Activated CD4-positive, alpha-beta T cell treated with anti-CD3 and anti-CD28 coated beads, Interleukin-2, amount 10 ng/mL, durations not matched to agents 7 days and 5 days (primary cell): ENCODE results near the gene NME4. TPM values are rescaled to one million over a fixed set of nuclear protein-coding genes. Genes with fewer than 3 reads are reported as not detected.
"Not testable (repeated sequence)": the region's sequence is repeated elsewhere in the genome, so short reads cannot be mapped to it uniquely, and the experiment has no call there.

Source experiments
- CTCF ChIA-PET: fragments of 350-600 bp; sonication (Branson Sonifier 250); formaldehyde crosslinking; loops from one replicate; lab custom pipeline; 2021; ENCODE audit warnings: antibody characterized with exemption; lab: Charles Lee
- POLR2A ChIA-PET: fragments of 350-600 bp; sonication (Branson Sonifier 250); formaldehyde crosslinking; loops from one replicate; lab custom pipeline; 2021; ENCODE audit warnings: antibody characterized with exemption; lab: Charles Lee
- DNase-seq: peaks from one replicate; pipeline ENCODE4 v3.0.0-alpha.2; 2020
- H3K27ac Mint-ChIP-seq: one replicate; pipeline ENCODE4 v1.8.0; 2021; ENCODE audit warnings: mild to moderate bottlenecking, moderate library complexity, mixed read lengths
- H3K27me3 Mint-ChIP-seq: one replicate; pipeline ENCODE4 v1.8.0; 2021; ENCODE audit warnings: mixed read lengths
- H3K36me3 Mint-ChIP-seq: one replicate; pipeline ENCODE4 v1.8.0; 2021; ENCODE audit warnings: low read depth, mixed read lengths
- H3K4me1 Mint-ChIP-seq: one replicate; pipeline ENCODE4 v1.8.0; 2021; ENCODE audit warnings: mixed read lengths
- H3K4me3 Mint-ChIP-seq: one replicate; pipeline ENCODE4 v1.8.0; 2021; ENCODE audit warnings: mild to moderate bottlenecking, moderate library complexity, mixed read lengths
- H3K9me3 Mint-ChIP-seq: one replicate; pipeline ENCODE4 v1.8.0; 2021; ENCODE audit warnings: mixed read lengths
- total RNA-seq, 2 experiments: library from RNA; stranded (reverse); gene quantifications; one replicate each; pipeline ENCODE4 v1.2.3, GENCODE V29; 2021

NME4 gene
- total RNA-seq, 2 experiments from 2014 or later = 27.0 to 30.9 TPM

DNA sequence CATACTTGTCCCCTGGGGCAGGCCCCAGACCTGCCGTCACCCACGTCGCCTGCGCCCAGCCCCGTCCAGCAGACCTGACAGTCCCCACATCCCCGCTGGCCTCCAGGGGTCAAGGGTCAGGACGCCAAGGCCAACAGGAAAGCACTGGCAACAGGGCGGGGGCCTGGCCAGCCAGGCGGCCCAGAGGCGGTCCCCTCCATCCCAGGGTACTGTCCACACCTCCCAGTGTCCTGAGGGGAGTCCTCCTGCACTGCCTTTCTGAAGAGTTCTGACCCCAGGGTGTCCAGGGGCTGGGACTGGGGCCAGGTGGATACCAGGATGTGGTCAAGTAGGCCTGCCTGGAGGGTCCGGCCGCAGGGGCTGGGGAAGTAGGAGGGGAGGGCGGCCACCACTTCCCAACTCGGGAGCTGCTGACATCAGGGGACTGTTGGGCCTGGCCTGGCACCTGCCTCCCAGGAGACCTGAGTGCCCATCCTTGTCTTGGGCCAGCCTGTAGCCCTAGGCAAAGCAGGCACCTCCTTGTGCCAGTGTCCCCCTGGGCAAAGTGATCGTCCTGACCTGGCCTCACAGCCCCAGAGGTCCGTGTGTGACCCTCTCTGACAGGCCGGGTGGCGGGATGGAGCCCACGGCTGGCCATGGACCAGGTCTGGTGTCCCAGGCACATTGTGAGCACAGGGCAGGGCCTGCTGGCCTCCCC, 37.8 kb upstream of the NME4 start:
- POLR2A ChIA-PET = no interaction called here
- no peaks in the 10 kb centered on the region for H3K36me3 Mint-ChIP-seq
- CTCF ChIA-PET = no interaction called here
- no peak overlapping the region for H3K4me3 Mint-ChIP-seq
- no peaks in the 10 kb centered on the region for H3K9me3 Mint-ChIP-seq
- H3K27me3 Mint-ChIP-seq = no peaks in the 10 kb centered on the region
- H3K27ac Mint-ChIP-seq = no peak overlapping the region
- peaks cover 19% of the 10 kb centered on the region for H3K4me1 Mint-ChIP-seq
- DNase-seq = no peak

DNA sequence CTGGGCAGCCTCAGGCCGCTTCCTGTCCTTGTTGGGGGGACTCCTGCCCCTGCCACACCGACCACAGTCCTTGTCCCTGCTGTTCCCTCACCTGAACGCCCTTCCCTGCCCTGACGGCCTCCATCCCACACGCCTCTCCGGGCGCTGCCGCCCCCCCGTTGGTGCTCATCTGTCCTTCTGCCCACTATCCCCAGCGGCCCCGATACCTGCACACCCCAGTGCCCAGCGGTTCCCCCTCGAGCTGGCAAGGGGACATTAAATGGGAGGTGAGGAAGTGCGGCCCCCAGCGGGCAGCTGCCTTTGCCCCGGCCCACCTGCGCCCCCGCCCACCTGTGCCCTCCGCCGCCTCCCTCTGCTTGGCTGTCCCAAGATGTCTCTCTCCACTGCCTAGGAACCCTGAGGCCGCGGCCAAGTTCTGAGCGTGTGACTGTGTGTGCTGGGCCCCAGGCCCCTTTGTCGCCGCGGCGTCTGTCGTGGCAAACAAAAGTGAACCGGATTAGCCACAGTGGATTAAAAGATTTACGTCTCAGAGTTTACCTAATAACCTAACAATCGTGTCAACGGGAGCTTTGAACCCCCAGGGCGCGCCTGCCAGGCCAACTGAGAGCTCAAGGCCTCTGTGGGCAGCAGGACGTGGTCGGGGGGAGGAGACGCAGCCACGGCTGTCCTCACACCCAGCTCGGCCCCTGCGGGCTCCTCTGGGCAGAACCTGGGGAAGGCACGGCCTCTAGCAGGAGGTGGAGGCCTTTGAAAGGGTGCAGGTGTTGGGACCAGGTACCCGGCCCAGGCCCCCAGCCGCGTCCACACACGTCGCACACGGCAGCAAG, 36.9 kb upstream of the NME4 start:
- H3K27me3 Mint-ChIP-seq = no peaks in the 10 kb centered on the region
- ChIA-PET CTCF (no interaction called here), POLR2A (no interaction called here)
- H3K4me1 Mint-ChIP-seq = peaks cover 14% of the 10 kb centered on the region
- no peak for DNase-seq
- H3K4me3 Mint-ChIP-seq = no peak overlapping the region
- no peaks in the 10 kb centered on the region for H3K9me3 Mint-ChIP-seq
- no peak overlapping the region for H3K27ac Mint-ChIP-seq
- no peaks in the 10 kb centered on the region for H3K36me3 Mint-ChIP-seq

DNA sequence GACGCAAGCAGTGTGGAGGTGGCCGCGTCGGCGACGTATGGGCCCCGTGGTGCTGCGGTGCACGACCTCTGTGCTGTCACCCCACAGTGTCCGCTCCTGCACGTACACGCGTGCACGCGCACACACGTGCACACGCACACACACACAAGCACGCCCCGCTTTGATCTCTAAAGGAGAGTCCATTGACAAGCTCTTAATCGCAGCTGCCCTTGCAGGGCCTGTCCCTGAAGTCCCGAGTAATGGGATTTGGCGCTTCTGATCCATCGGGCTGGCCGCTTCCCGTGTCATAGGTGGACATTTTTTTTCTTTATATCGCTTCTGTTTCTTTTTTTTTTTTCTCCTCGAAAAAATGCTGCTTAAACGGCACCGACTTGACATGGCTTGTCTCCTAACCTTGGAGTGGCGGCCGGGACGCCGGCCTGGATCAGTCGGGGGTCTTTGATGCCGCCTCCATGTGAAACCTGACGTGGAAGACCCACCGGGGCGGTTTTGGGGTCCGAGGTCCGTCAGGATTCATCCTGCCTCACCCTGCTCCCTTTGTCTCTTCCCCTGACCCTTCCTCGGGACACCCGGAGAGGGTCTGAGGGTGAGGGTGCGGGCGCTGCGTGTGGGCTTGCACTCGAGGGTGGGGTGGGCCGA, 36.2 kb upstream of the NME4 start:
- ChIA-PET POLR2A (no interaction called here), CTCF (interaction anchor here (1.8 to 2.6 kb wide), 2 partner anchors 243 to 264 kb away, joined by 8 to 10 read pairs; no protein-coding TSS in a partner anchor)
- peaks cover 6% of the 10 kb centered on the region for H3K4me1 Mint-ChIP-seq
- H3K9me3 Mint-ChIP-seq = no peaks in the 10 kb centered on the region
- H3K4me3 Mint-ChIP-seq = no peak overlapping the region
- no peaks in the 10 kb centered on the region for H3K27me3 Mint-ChIP-seq
- DNase-seq = no peak
- no peaks in the 10 kb centered on the region for H3K36me3 Mint-ChIP-seq
- H3K27ac Mint-ChIP-seq = no peak overlapping the region

DNA sequence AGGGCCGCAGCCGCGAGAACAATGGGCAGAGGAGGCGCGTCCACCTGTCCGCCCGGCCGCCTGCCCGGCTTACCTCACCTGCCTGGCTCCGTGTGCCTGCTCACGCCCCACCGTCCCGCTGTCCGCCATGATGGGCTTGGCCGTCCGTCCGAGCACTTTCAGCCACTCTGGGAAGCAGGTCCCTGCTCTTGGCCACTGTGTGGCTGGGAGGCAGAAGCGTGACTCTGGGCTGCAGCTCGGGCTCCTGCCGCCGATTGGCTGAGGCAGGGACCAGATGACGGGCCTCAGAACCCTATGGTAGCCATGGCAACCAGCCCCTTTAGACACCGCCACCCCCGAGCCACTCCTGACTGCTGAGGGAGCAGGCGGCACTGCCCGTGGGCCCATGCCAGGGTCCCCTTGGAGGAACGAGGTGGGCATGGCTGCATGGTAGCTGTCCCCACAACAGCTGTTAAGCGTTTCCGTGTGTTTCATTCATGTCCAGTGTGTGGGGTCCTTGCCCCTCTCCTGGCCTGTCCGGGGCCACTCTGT, 35.6 kb upstream of the NME4 start:
- DNase-seq = no peak
- H3K4me1 Mint-ChIP-seq = peaks cover 6% of the 10 kb centered on the region
- H3K27ac Mint-ChIP-seq = no peak overlapping the region
- no peaks in the 10 kb centered on the region for H3K27me3 Mint-ChIP-seq
- H3K9me3 Mint-ChIP-seq = no peaks in the 10 kb centered on the region
- H3K36me3 Mint-ChIP-seq = no peaks in the 10 kb centered on the region
- ChIA-PET POLR2A (no interaction called here), CTCF (interaction anchor here (0.6 to 2.6 kb wide), 9 partner anchors 9 to 305 kb away, joined by 3 to 12 read pairs (median 8); partner anchors contain the start of gene MRPL28)
- H3K4me3 Mint-ChIP-seq = no peak overlapping the region

DNA sequence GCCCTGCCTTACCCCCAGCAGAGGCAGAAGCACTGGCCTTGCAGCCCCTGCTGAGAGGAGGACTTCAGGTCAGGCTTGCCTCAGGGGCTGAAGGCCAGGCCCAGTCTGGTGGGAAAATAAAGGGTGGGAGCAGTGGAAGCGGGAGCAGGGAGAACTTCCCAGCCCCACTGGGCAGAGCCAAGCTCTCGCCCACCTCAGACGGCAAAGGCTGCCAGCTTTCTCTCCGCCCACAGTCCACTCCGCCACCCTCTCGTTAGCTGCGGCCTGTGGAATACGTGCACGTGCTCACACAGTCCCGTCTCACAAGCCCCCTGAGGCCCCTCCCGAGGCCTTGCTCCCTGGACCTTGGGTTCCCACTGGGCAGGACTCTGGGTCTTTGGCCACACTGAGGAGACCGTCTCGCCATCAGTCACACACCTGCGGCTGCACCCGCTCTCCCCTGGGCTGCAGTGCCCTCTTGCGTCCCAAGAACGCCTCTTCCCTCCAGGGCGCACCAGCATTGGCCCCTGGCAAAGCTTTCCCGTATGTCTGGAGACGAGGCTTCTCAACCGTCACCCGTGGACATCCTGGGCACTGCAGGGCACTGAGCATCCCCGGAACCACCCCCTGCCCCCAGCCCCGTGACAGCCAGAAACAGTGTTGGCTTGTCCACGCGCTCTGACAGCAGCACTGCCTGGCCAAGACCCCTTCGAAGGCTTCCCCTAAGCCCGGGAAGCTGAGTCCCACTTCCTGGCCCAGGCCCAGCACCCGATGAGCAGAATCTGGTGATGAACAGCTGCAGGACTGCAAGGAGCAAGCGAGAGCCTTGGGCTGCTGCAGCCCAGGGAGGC, 34.9 kb upstream of the NME4 start:
- POLR2A ChIA-PET = no interaction called here
- peak overlapping the region; percentile 31 for H3K27ac Mint-ChIP-seq

DNA sequence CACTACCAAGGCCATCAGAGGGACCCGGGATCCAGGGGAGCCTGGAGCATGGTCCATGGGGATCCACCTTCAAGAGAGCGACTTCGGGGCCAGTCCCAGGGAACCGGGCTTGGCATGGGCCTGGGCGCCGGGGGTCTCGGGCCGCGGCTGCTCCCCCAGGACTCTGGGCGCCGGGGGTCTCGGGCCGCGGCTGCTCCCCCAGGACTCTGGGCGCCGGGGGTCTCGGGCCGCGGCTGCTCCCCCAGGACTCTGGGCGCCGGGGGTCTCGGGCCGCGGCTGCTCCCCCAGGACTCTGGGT, 34.3 kb upstream of the NME4 start:
- H3K4me1 Mint-ChIP-seq, H3K27ac Mint-ChIP-seq, H3K27me3 Mint-ChIP-seq, POLR2A ChIA-PET, H3K9me3 Mint-ChIP-seq, H3K36me3 Mint-ChIP-seq, H3K4me3 Mint-ChIP-seq, DNase-seq: not testable (repeated sequence)
- CTCF ChIA-PET = interaction anchor here (0.6 to 2.6 kb wide), 13 partner anchors 8 to 302 kb away, joined by 3 to 12 read pairs (median 5); partner anchors contain the start of genes AXIN1 and MRPL28

More for the DNA sequence above, 34.9 kb upstream of the NME4 start:
- Mint-ChIP-seq H3K36me3 (peaks cover 3% of the 10 kb centered on the region), H3K4me3 (no peak overlapping the region), H3K27me3 (no peaks in the 10 kb centered on the region), H3K4me1 (peaks cover 6% of the 10 kb centered on the region), H3K9me3 (no peaks in the 10 kb centered on the region)
- CTCF ChIA-PET = interaction anchor here (0.6 to 2.6 kb wide), 16 partner anchors 8 to 306 kb away, joined by 3 to 12 read pairs (median 4); partner anchors contain the start of genes AXIN1 and MRPL28
- peak; percentile 76 for DNase-seq

DNA sequence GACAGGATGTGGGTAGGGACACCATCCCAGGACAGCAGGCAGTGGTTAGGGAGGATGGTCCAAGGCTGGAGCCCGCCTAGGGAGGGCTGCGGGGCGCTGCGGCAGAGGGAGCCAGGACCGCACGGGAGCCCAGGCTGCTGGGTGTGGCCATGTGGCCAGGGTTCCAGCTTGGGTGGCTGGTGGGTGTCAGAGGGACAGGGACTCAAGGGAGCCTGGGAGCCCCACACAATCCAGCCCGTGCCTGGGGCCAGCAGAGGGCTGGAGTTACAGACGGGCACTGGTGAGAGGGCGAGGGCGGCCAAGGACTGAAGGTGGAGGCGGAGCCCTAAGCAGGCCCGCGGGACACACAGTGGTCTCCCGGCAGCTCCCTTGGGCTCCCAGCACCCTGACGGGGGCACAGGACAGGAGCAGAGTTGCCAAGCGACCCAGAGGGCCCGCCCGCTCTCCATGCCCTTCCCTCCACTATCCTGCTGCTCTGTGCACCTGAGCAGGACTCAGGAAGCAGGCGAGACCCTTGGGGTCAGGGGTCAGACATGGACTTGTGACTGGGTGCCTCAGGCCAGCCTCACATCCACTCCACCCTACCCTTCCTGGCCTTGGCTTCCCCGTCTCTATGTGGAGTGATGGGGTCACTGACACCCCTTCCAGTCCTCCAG, 33.8 kb upstream of the NME4 start:
- Mint-ChIP-seq H3K27me3 (no peaks in the 10 kb centered on the region), H3K36me3 (peaks cover 5% of the 10 kb centered on the region), H3K4me1 (peaks cover 6% of the 10 kb centered on the region), H3K27ac (no peak overlapping the region), H3K4me3 (no peak overlapping the region), H3K9me3 (no peaks in the 10 kb centered on the region)
- DNase-seq = no peak
- CTCF ChIA-PET = interaction anchor here (0.6 to 2.6 kb wide), 9 partner anchors 10 to 303 kb away, joined by 3 to 12 read pairs (median 3); partner anchors contain the start of gene AXIN1
- POLR2A ChIA-PET = no interaction called here

DNA sequence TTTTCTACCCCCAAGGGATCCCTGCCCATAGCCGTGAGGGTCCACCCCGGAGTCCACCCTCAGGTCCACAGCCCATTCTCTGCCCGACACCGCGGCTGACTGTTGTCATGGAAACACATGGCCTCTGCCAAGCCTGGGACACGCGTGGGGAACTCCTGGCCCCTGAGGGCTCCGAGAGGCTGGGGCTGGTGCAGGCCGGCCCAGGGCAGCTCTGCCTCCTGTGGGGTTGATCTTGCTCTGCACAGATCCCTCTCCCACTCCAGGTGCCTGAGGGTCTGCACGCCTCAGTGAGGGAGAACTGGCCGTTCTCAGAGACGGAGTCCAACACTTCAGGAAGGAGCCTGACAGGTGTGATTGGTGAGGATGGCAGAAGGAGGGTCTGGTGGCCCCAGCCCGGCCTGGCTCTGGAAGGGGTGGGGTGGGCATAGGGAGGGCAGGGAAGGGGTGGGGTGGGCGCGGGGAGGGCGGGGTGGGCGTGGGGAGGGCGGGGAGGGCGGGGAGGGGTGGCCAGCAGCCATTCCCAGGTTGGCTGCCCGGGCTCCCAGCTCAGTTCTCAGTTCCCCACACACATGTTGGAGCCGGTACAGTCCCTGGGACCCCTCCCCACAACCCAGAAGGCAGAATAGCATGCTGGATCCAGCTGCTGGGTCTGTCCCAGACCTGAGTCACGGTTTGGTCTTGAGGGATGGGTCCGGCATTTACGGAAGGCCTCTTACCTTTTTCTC, 33.1 kb upstream of the NME4 start:
- ChIA-PET POLR2A (no interaction called here), CTCF (interaction anchor here (2.1 to 2.6 kb wide), 2 partner anchors 246 to 298 kb away, joined by 9 to 10 read pairs; no protein-coding TSS in a partner anchor)
- H3K4me3 Mint-ChIP-seq = no peak overlapping the region
- H3K27ac Mint-ChIP-seq = no peak overlapping the region
- no peak for DNase-seq
- no peaks in the 10 kb centered on the region for H3K27me3 Mint-ChIP-seq
- H3K9me3 Mint-ChIP-seq = no peaks in the 10 kb centered on the region
- H3K36me3 Mint-ChIP-seq = peaks cover 6% of the 10 kb centered on the region
- H3K4me1 Mint-ChIP-seq = peaks cover 8% of the 10 kb centered on the region

DNA sequence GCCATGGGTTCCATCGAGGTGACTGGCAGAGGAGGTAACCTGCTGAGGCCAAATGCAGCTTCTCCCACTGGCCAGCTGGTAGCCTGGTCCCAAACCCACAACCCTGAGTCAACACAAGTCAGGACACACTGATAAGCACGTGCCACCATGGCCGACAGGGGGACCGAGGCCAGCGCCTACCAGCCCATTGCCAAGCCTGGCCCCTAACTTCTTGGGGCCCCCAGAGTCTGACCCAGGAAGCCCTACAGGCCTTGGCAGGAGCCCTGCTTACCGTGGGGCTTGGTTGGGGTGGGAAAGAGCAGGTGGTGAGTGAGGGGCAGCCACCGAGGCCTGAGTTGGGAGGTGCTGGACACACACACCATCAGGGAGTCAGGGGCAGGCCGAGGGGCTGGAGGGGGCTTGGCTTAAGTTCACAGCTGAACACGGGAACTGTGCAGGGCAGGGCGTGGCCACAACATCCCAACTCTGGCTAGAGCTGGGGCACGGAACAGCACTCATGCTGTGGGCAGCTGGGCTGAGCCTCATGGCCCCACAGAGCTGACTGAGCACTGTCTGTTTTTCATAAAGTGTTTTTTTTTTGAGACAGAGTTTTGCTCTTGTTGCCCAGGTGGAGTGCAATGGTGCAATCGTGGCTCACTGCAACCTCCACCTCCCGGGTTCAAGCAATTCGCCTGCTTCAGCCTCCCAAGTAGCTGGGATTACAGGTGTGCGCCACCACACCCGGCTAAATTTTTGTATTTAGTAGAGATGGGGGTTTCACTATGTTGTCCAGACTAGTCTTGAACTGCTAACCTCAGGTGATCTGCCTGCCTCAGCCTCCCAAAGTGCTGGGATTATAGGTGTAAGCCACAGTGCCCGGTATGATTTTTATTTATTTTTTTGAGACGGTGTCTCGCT, 32.2 kb upstream of the NME4 start:
- no peak overlapping the region for H3K27ac Mint-ChIP-seq
- ChIA-PET POLR2A (interaction anchor here (0.6 kb wide), 1 partner anchor 130 kb away, joined by 6 read pairs; the partner anchor contains the start of gene FAM234A), CTCF (interaction anchor here (1.4 to 2.4 kb wide), 3 partner anchors 10 to 299 kb away, joined by 5 to 7 read pairs (median 5); no protein-coding TSS in a partner anchor)
- peaks cover 17% of the 10 kb centered on the region for H3K4me1 Mint-ChIP-seq
- H3K9me3 Mint-ChIP-seq = no peaks in the 10 kb centered on the region
- DNase-seq = no peak
- no peaks in the 10 kb centered on the region for H3K27me3 Mint-ChIP-seq
- peaks cover 8% of the 10 kb centered on the region for H3K36me3 Mint-ChIP-seq
- no peak overlapping the region for H3K4me3 Mint-ChIP-seq

DNA sequence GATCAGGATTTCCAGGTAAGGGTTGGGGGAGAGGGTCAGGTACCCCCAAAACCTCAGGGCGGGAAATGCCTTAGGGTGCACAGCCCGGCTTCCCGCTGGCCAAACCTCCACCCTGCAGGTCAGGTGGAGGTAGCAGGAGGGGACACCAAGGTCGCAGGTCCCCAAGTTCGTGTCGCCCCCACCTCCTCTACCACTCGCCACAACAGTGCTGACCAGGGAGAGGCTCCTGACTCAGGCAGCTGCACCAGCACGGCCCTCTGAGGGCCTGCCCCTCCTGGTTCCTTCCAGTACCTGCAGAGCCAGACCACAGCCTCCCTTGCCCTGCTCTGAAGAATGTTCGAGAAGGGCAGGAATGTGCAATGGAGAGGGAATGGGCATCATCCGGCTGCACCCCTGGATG, 30.5 kb upstream of the NME4 start:
- no peak for DNase-seq
- Mint-ChIP-seq H3K9me3 (no peaks in the 10 kb centered on the region), H3K4me3 (no peak overlapping the region), H3K27me3 (no peaks in the 10 kb centered on the region), H3K4me1 (peaks cover 26% of the 10 kb centered on the region), H3K36me3 (peaks cover 11% of the 10 kb centered on the region), H3K27ac (peak overlapping the region; percentile 5)
- CTCF ChIA-PET = interaction anchor here (1.5 to 2.4 kb wide), 2 partner anchors 259 to 301 kb away, joined by 4 to 7 read pairs; no protein-coding TSS in a partner anchor
- POLR2A ChIA-PET = no interaction called here
